Prostate gland (tissue), 2 donors: ENCODE data around the gene RPS6KA2.

Source experiments
- CTCF ChIP-seq, 4 experiments: fragments of 200-600 bp in 2 of 4; fragments of 450-650 bp in 2 of 4; sonication (generic) in 2 of 4; IDR thresholded peaks; 1 replicate in 3 of 4; 2 replicates in 1 of 4; pipeline ENCODE4 v1.5.1; 2016 to 2019; ENCODE audit warnings: antibody characterized with exemption in 4 of 4, mild to moderate bottlenecking in 2 of 4, moderate library complexity in 2 of 4
- POLR2A ChIP-seq: fragments of 450-650 bp; IDR thresholded peaks from one replicate; pipeline ENCODE4 v1.6.1; 2016; ENCODE audit warnings: antibody characterized with exemption, mild to moderate bottlenecking
- POLR2AphosphoS5 ChIP-seq: sonication (generic); formaldehyde crosslinking; IDR thresholded peaks from one replicate; pipeline ENCODE4 v1.6.1; 2017; ENCODE audit warnings: antibody characterized with exemption

- TF ChIP-seq CTCF (IDR thresholded peaks at IDR 0.05) = no peak
- TF ChIP-seq POLR2A = no peak
- no peak for TF ChIP-seq POLR2AphosphoS5
These were observed 43.0 kb upstream of the RPS6KA2 start for GRCh38 chr6:166670013-166670412.
